ENCODE results near the gene RPL11.
A peak's percentile ranks its signal among the peaks of the same experiment; 100 is the strongest.
"Not testable (repeated sequence)": the region's sequence is repeated elsewhere in the genome, so short reads cannot be mapped to it uniquely, and the experiment has no call there.

Gene RPL11

GRCh38 chr1:23732363-23733224 lies 41.0 kb downstream of the RPL11 start:
- DNase-seq (ENCODE audit: low spot score), result no peak

- DNase-seq (ENCODE audit: low spot score), result not testable (repeated sequence)
Observed at GRCh38 chr1:23733281-23733680, 41.7 kb downstream of the RPL11 start.

GRCh38 chr1:23736437-23737134 lies 45.0 kb downstream of the RPL11 start:
- no peak for DNase-seq (ENCODE audit: low spot score)

GRCh38 chr1:23741609-23742008 lies 50.0 kb downstream of the RPL11 start:
- DNase-seq (ENCODE audit: low spot score), result no peak

- DNase-seq (ENCODE audit: low spot score), result no peak
Observed at GRCh38 chr1:23742670-23743286, 51.2 kb downstream of the RPL11 start.

- DNase-seq (ENCODE audit: low spot score), result peak; percentile 57
Observed at GRCh38 chr1:23743287-23744152, 51.9 kb downstream of the RPL11 start, which contains the start of gene ELOA. ELOA (plus strand) TSS chr1:23743471; CDS start chr1:23743504, 33 bp downstream.

GRCh38 chr1:23745515-23745914 lies 53.9 kb downstream of the RPL11 start:
- DNase-seq (ENCODE audit: low spot score), result peak; percentile 73

Data from hematopoietic multipotent progenitor cell treated with erythropoietin and hydrocortisone succinate and interleukin-3 and kit ligand, for 15 days (in vitro differentiated cells).